Endometrium (tissue), 2 donors: ENCODE results near the gene ADK.
"Not testable (repeated sequence)": the region's sequence is repeated elsewhere in the genome, so short reads cannot be mapped to it uniquely, and the experiment has no call there.

Source experiments
- FAIRE-seq: peaks from 2 replicates; lab custom pipeline; 2012; peaks lifted over from hg19 to GRCh38; lab: Jason Lieb, UNC
- donor health status: control.
- donor health status: control.

Gene ADK

GRCh38 chr10:74496276-74496675 lies 345.3 kb downstream of the ADK start:
- FAIRE-seq = not testable (repeated sequence)

GRCh38 chr10:74498664-74499063 lies 347.6 kb downstream of the ADK start:
- FAIRE-seq = not testable (repeated sequence)

DNA sequence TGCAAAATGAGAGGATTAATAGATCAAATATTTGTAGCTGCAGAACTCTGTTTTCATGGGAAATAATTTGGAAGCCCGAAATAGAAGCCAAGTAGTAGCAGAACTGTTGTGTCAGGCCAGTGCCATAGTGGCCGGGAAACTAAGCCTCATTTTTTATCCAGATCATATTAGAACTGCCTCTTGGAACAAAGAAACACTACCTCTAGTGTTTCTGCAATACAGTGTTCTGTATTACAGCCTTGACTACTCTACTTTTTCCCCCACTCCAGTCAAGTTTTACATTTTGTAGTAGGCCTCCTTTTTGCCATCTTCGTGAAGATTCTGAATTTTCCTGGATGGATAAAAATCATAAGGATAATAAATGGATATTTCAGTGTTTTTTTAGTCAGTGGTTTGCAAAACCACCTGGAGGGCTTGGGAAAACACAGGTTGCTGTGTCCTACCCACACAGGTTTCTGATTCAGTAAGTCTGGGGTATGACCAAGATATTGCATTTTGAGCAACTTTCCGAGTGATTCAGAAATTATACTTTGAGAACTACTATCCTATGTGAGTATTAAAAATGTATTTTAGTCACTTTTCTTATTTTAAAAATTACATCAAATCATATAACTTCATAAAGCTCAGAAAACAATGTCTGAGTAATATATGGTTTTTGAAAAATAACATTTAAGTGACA lies 349.1 kb downstream of the ADK start:
- no peak for FAIRE-seq

GRCh38 chr10:74500816-74501215 lies 349.8 kb downstream of the ADK start:
- FAIRE-seq = peak; percentile 91

GRCh38 chr10:74502963-74503608 lies 352.1 kb downstream of the ADK start:
- FAIRE-seq = peak; percentile 8

DNA sequence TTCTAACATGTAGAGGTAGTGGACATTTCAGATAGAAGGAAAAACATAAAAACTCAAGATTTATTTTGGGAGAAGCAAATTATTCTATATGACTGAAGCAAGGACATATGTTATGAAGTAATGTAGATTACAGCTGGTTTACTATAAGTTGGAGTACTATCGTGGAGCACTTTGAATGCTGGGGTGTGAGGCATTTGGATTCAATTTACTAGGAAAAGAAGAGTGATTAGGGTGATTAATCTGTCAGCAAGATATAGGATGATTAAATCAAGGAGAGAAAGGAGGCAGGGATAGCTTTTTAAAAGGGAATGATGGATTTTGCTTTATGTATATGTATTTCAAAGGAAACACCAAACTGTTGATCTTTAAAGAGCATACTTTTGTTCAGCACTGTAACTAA lies 356.9 kb downstream of the ADK start:
- no peak for FAIRE-seq

DNA sequence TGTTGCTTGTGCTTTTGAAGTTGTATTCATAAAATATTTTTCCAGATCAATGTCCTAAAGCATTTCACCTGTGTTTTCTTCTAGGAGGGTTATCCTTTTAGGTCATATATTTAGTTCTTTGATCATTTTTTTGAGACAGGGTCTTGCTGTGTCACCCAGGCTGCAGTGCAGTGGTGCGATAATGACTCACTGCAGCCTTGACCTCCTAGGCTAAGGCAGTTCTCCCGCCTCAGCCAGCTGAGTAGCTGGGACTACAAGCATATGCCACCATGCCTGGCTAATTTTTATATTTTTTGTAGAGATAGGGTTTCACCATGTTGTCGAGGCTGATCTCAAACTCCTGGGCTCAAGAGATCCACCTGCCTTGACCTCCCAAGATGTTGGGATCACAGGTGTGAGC lies 359.6 kb downstream of the ADK start:
- FAIRE-seq = no peak

DNA sequence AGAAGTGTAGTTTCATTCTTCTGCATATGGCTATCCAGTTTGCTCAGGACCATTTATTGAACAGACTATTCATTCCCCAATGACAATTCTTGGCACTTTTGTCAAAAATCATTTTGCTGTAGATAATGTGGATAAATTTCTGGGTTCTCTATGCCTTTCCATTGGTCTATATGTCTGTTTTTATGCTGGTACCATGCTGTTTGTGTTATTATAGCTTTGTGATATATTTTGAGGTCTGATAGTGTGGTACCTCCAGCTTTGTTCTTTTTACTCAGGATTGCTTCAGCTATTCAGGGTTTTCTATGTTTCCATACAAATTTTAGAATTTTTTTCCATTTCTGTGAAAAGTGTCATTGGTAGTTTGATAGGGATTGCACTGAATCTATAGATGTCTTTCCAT lies 360.0 kb downstream of the ADK start:
- FAIRE-seq = no peak

GRCh38 chr10:74514322-74514721 lies 363.3 kb downstream of the ADK start:
- no peak for FAIRE-seq

- FAIRE-seq = no peak
These were observed 367.0 kb downstream of the ADK start for GRCh38 chr10:74518061-74518460.

DNA sequence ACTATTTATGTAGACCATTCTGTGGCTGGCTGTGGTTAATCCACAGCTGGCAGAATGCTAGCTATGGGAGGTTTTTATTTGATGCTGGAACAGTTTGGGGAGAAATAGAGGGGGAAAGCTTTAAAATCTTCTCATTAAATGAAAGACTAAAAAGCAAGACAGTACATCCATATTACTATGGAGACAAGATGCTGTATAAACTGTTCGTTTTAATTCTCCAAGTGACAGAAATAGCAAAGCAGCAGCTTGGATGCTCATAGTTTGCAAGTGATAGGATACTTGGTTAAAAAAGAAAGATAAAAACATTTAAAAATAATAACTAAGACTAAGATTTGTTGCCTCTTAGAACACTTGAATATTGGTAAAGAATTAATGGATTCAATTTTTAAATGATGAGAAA lies 370.5 kb downstream of the ADK start:
- FAIRE-seq = peak; percentile 12

- no peak for FAIRE-seq
These were observed 372.2 kb downstream of the ADK start for GRCh38 chr10:74523199-74523598.

GRCh38 chr10:74525885-74526284 lies 374.9 kb downstream of the ADK start:
- FAIRE-seq = no peak

DNA sequence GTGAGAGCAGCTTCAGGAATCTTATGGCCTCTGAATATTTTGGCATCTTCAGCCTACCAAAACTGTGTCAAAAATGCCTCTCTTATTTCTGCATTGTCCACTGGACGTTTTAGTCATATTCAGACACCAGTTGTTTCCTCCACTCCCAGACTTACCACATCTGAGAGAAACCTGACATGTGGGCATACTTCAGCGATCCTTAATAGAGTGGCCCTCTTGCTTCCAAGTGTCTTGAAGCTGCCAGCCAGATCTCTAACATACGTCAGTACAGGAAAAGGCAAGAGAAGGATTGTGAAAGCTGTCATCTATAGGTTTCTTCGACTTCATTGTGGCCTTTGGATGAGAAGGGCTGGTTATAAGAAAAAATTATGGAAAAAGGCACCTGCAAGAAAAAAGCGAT lies 376.6 kb downstream of the ADK start:
- FAIRE-seq = not testable (repeated sequence)

DNA sequence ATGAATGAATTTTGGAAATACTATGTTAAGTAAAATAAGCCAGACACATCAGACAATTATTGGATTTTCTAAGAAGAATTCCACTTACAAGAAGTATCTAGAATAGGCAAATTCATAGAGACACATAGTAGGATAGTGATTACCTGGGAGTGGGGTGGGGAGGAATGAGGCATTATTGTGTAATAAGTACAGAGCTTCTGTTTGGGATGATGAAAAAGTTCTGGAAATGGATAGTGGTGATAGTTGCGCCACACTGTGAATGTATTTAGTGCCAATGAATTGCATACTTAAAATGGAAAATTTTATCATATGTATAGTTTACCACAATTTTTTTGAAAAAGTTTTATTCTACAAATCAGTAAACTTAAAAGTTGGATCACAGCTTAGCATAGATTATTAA lies 378.2 kb downstream of the ADK start:
- no peak for FAIRE-seq

GRCh38 chr10:74530981-74531380 lies 380.0 kb downstream of the ADK start:
- no peak for FAIRE-seq

DNA sequence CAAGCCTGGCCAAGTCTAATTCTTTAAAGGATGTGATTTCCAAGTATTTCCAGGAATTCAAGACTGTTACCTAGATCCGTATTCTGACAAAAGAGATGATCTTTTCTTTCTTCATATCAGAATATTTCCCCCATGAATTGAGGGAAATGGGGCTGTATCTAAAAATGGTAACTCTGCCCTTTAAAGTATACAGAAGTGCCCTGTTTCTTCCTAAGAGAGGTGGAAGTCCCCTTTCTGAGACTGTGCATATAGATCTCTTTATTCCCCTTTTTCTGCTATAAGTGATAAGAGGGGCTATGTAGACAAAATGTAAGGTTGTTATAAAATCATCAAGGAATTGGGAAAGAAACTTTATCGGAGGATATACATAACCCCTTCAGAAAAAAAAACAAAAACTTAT lies 388.3 kb downstream of the ADK start:
- no peak for FAIRE-seq

DNA sequence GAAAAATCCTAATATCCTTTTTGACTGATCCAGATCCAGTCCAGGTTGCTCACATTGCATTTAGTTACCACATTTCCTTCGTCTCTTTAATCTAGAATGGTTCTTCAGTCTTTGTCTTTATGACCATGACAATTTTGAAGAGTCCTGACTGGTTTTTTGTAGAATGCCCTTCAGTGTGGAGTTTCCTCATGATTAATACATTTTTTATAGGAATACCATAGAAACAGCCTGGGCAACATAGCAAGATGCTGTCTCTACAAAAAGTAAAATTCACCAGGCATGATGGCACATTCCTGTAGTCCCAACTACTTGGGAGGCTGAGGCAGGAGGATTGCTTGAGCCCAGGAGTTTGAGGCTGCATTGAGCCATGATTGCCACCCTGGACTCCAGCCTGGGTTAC lies 390.4 kb downstream of the ADK start:
- FAIRE-seq = no peak

DNA sequence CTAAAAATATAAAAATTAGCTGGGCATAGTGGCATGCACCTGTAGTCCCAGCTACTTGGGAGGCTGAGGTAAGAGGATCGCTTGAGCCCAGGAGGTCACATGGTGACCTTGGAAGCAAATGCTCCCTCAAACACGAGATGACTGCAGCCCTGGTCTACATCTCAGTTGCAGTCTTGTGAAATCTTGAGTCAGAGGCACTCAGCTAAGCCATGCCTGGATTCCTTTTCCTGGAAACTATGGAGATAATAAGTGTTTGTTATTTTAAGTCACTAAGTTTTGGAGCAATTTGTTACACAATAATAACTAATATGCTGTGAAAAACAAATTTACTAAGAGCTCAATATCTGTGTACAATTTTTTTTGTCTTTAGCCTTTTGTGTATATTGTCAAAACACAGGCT lies 391.1 kb downstream of the ADK start:
- FAIRE-seq = no peak

- no peak for FAIRE-seq
These were observed 392.3 kb downstream of the ADK start for GRCh38 chr10:74543276-74543675.

DNA sequence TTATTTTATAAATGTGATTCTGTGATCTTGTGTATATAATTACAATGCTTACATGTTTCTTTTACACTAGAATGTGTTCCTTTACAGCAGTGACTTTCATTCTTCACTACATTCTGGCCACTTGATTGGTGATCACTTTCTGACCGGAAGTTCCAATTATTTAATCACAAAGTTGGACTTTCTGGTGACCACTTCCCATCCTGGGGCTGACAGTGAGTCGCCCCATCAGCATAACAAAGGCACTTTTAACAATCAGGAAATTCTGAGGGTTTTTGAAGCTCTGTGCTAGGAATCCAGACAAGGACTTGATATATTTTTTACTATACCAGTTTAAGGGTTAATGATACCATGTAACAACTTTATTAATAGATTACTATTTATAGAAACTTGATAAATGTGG lies 393.1 kb downstream of the ADK start:
- no peak for FAIRE-seq

- no peak for FAIRE-seq
These were observed 397.7 kb downstream of the ADK start for GRCh38 chr10:74548676-74549075.

DNA sequence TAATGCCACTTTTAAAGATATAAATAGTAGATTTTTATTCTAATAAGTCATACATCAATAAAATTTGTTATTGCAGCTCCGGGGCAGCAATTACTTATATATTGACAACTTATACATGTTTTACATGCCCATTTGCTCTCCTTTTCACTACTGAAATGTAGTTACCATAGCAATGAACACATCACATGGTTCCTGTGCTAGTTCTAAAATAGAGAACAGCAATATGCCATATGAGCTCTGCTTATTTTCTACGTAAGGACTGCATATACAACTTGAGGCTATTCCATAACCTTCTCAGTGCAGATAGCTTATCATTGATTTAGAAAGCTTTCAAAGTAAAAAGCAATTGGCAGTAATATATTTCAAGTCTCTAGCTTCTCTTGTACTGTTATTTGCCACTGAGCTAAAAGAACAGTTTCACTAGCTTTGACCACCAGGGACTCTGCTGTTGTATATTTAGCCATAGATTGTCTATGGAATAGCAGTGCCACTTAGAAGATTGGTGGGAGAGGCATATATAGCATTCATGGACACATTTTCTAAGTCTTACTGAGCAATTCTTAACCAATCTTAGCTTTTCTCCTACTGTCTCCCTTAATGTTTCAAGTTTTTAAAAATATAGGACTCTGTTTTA lies 405.2 kb downstream of the ADK start:
- FAIRE-seq = no peak

- FAIRE-seq = no peak
These were observed 406.1 kb downstream of the ADK start for GRCh38 chr10:74557098-74557497.
